Vagina (tissue), 2 donors: ENCODE data around the gene NR4A1.

Source experiments
- CTCF ChIP-seq, 3 experiments: fragments of 450-650 bp in 2 of 3; fragments of 200-600 bp in 1 of 3; sonication (generic) in 1 of 3; IDR thresholded peaks; one replicate each; pipeline ENCODE4 v1.5.1; 2017 to 2019; ENCODE audit warnings: antibody characterized with exemption in 3 of 3, mild to moderate bottlenecking in 2 of 3, moderate library complexity in 2 of 3
- POLR2A ChIP-seq, 2 donors: fragments of 450-650 bp; IDR thresholded peaks; one replicate each; pipeline ENCODE4 v1.6.1; 2017; ENCODE audit warnings: antibody characterized with exemption in 2 of 2, mild to moderate bottlenecking in 2 of 2, moderate library complexity in 2 of 2
- POLR2AphosphoS5 ChIP-seq, 2 donors: sonication (generic); formaldehyde crosslinking; IDR thresholded peaks; one replicate each; pipeline ENCODE4 v1.9.0; 2017; ENCODE audit warnings: antibody characterized with exemption in 2 of 2, mild to moderate bottlenecking in 2 of 2, low read depth in 1 of 2; ENCODE audit not compliant: insufficient read depth in 1 of 2

DNA sequence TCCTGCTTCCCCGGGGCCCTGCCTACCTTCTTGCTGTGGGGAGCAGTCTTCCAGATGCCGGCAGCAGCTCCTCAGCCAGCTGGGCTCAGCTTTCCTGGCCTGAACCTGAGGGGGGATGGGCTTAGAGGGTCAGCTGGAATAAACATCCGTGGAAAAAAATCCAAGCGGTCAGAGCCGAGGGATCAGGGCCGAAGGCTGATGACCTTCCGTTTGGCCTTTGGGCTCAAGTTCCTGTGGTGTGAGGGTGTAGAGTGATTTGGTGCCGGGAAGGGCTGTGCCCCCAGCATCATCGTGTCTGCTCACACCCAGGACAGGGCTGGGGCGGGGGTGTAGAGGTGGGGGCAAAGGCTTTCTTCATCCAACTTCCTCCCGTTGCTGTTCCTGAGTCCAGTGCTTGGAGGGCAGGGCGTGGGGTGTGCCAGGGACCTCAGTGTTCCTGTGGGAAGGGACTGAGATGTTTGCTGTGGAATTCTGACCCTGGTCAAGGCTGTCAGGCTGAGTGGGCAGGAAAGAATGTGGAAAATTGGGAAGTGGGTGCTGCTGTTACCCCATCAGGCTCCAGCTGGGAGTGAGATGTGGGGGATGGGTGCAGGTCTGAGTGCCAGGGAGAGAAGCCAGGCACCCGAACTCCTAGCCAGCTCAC is 30.9 kb downstream of the NR4A1 start:
- no peak for TF ChIP-seq CTCF (IDR thresholded peaks at IDR 0.05)
- TF ChIP-seq POLR2AphosphoS5 (IDR thresholded peaks at IDR 0.05; ENCODE audit: insufficient read depth in 1 of 2, low read depth in 1 of 2) = peak in 1 of 2 donors; percentile 46
- TF ChIP-seq POLR2A (IDR thresholded peaks at IDR 0.05) = no peak
